ENCODE results near the gene C8A.
A peak's percentile ranks its signal among the peaks of the same experiment; 100 is the strongest.

Gene C8A

DNA sequence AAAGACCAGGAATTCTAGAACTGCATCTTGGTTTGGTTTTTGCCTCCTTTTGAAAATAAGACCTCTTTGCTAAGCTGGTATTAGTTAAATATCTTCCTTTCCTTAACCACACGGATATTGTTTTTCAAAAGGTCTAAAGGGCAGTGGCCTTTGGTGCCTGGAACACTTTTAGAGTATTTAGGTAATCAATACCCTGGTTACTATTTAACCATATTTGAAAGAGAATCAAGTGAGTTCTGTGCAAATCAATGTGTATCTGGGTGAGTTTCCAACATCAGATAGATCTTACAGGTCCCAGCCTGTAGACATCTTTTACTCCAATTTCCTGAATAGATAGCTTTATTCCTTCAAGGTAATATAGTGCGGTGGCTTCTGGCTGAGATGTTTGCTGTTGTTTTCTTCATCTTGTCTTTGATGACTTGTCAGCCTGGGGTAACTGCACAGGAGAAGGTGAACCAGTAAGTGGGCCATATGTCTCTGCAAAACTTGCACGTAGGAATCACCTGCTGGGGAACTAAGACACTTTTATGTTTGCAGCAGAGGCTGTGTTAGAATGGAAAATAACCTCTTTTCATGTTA is at the start of gene C8A:
Gene C8A, plus strand, starts transcription at position 277 of the 579 bp plus-strand sequence. Its CDS starts 105 bp downstream, at position 382.
- DNase-seq: no peak
- in situ Hi-C loops (cut with MboI; ENCODE audit: low pct_unique_long_range_greater_than_20kb, low sequenced_read_pairs): no loop called here

DNA sequence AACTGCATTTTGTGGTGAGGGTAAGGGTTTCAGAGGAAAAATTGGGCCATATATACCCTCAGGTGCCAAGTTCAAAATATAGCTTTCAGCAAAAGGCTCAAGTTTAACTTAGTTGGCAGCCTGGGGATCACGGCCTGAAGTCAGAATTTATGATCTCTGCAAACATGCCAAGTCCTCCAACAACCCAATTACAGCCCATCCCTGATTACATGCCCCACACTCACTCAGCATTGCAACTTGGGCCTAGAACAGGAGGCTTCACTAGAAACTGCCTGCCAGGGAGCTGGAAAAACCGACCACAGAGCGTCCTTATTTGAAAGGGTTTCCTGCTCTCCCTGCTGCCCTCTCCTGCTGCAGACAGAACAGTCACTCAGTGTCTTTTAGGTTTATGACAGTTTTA is 47.8 kb upstream of the C8A start:
- in situ Hi-C loops (cut with MboI; ENCODE audit: low pct_unique_long_range_greater_than_20kb, low sequenced_read_pairs): no loop called here
- no peak for DNase-seq

DNA sequence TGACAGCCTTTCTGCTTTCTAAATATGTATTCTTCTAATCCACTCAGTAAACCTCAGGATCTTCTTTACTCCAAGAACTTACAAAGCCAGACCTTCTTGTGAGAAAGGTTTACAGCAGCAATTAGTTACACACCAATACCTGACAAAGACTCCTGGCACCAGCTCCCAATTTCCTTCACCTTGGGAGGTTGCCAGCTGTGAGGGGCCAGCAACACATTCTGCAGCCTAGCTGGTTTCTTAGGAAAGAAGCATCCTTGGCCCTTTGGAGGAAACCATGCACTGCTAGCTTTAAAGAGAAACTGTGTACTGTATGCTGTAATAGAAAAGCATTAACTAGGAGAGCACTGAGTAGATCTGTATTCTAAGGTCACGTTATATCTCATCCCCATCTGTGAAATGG is 46.2 kb upstream of the C8A start:
- no peak for DNase-seq
- in situ Hi-C loops (cut with MboI; ENCODE audit: low pct_unique_long_range_greater_than_20kb, low sequenced_read_pairs): no loop called here

DNA sequence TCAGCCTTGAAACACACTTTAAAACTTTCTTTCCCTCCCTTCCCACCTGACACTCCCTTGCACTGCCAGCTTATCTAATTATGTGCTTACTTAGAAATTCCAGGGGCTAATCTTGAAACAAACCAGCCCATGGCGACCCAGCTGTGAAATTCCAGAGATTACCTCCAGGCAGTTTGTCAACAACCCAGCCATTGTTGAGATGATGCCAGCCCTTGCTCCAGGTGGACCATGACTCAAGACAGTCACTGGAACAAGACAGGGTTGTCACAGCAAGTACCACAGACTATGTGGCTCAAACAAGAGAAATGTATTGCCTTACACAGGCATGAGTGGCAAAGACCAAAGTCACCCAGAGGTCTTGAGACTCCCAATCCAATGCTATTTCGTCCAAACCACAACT is 43.3 kb upstream of the C8A start:
- no peak for DNase-seq
- in situ Hi-C loops (cut with MboI; ENCODE audit: low pct_unique_long_range_greater_than_20kb, low sequenced_read_pairs): no loop called here

DNA sequence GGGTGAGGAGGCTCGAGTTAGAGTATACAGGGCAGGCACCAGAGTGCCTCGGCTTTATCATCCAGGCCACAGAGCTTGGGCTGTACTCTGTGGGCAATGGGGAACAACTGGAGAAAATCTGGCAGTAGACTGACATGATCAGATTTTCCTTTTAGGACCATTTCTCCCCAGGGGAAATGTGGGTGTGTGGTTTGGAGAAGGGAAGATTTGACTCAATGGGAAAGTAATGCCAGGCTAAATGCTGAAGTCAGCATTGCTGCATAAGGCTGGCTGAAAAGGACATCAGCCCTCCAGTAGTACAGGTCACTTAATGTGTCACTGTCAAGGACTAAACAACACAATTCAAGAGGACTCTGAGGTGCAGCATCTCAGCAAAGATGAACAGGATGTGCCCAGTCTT is 40.4 kb upstream of the C8A start:
- in situ Hi-C loops (cut with MboI; ENCODE audit: low pct_unique_long_range_greater_than_20kb, low sequenced_read_pairs): no loop called here
- DNase-seq: no peak

DNA sequence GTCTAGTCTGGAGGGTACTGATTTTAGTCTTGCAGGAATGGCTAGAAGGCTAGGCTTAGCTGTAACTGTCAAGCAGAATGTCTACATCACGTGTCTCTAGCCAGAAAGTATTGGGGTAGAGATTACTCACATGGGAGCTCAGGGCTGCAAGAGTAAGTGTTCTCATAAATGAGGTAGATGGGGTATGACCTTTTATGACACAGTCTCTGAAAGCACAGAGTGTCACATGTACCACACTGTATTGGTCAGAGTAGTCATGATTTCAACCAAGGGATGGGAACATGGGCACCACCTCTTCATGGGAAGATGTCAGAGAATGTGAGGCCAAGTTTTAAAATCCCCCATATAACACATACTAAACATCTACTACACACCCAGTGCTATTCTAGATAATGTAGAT is 38.3 kb upstream of the C8A start:
- in situ Hi-C loops (cut with MboI; ENCODE audit: low pct_unique_long_range_greater_than_20kb, low sequenced_read_pairs): no loop called here
- DNase-seq: no peak

DNA sequence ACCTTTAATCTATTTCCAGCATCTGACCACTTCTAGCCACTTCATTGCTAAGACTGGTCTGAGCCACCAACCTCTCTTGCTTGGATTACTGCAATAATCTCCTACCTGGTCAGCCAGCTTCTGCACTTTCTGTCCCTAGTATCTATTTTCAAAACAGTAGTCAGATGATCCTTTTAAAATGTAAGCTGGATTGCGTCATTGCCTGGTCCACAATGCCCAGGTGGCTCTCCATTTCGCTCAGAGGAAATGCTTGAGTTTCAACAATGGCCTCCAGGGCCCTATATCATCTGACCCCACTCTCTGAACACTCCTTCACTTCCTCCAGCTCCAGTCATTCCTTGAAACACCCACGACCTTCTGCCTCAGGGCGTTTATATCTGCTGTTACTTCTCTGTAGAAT is 37.7 kb upstream of the C8A start:
- DNase-seq: no peak
- in situ Hi-C loops (cut with MboI; ENCODE audit: low pct_unique_long_range_greater_than_20kb, low sequenced_read_pairs): no loop called here

DNA sequence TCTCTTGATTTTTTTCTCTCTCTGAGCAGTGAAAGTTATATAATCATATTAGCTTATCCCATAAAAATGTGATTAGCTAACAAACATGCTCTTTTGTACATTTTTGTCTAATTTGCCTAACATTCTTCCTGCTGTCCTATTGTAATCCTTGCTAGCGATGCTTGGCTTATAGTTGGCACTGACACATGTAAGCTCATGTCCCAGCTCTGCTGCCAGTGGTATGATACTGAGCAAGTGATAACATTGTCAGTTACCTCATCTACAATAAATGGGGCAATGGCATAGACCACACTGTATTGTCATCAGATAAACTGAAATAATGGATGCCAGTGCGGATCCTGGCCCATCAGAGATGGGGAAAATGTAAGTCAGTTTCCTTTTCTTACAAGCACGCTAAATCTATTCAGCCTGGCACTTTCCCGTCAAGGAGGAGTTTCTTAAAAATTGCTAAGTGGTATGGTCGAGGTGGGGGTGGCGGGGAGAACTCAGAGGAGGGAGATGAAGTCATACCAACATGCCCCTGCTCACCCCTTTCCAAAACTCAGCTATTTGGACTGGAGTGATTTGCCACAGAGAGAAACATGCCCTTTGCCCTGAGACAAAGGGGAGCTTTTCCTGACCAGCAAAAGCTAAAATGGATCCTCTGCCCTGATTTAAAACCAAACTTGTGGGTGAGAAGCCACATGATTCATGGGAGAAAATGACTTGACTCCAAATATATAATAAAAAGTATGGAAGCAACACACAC is 36.7 kb upstream of the C8A start:
- DNase-seq: no peak
- in situ Hi-C loops (cut with MboI; ENCODE audit: low pct_unique_long_range_greater_than_20kb, low sequenced_read_pairs): no loop called here

DNA sequence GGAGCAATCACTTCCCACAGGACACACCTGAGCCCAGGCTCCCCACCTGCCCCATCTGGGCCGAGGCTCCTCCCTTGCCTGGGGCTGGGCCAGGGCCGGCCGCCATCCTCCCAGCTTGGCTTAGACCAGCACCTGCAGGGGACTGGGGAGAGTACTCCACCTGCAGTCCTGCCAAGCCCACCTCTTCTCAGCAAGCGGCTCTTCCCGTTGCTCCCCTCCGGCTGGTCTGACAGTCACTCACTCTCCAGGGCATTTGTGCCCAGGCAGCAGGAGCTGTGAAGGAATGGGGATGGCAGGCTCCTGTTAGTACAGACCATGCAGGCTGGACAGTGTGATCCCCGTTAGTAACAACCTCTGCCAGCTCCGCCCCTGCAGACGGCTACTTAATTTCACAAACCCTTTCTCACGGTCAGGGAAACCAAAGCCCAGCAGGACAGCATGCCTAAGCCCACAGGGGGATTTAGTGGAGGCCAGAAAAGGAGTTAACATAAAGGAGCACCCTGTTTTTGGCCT is 35.2 kb upstream of the C8A start, which contains the start of gene FYB2:
Gene FYB2, minus strand, starts transcription at position 18 of the 513 bp plus-strand sequence. CDS start 114 bp downstream, outside the sequence.
- no peak for DNase-seq
- in situ Hi-C loops (cut with MboI; ENCODE audit: low pct_unique_long_range_greater_than_20kb, low sequenced_read_pairs): no loop called here

DNA sequence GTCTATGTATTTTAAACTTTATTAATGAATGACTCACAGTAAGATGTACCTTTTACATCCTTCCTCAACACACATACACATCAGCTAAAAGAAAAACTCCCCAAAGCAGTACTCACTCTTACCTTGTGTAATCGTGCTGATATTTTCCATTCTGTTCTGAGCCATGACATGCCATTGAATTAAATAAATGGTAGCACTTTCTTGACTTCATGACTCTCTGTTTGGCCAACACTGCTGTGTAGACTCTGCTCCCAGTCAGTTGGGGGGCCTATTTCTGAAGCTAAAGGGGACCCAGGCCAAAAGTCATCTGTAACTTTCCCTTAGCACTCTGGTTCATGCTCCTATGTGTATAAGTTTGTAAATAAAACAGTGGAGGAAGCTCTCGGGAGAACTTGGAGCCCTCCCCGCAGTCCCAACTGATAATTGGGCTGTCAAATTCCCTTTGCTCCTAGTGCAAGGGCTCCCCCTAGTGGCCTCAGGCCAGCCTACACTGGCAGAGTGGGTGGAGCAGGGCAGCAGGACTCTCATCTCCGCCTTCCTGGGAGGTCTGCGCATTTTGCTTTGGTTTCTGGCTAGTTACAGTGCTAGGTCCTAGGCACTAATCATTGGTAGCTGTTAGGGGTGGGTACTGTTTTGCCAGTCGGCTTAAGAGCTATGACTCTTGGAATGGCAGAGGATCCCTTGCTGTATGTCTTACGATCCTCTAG is 33.7 kb upstream of the C8A start:
- DNase-seq: peak; percentile 64
- in situ Hi-C loops (cut with MboI; ENCODE audit: low pct_unique_long_range_greater_than_20kb, low sequenced_read_pairs): no loop called here

DNA sequence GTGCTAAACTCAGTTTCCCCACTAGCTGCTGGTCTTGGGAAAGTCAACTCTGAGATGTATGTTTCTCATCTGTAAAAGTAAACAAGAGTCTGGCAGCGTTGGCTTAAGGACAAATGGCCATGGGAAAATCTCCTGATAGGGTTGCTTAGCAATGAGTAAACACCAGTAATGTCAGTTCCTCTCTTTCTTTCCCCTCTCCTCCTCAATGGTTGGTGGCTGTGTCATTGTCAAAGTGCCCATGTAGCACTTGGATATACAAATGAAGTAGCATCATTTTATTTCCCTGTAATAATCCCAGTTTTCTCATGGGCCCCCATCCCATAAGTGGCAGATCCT is 33.2 kb upstream of the C8A start:
- no peak for DNase-seq
- in situ Hi-C loops (cut with MboI; ENCODE audit: low pct_unique_long_range_greater_than_20kb, low sequenced_read_pairs): no loop called here

DNA sequence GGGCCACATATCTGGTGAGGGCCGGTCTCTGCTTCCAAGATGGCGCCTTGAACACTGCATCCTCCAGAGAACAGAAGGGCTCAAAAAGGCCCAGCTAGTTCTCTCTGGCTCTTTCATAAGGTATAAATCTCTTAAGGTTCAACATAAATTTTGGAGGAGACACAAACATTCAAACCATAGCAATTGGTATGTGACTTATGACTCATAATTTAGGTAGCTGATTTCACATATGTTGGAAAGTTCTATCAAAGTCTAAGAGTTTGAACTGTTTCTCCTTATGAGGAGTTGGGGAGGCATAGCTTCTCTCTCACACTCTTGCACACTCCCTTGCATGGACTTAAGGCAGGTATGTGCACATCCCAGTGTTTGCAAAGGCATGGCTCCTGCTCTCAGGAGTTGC is 30.3 kb upstream of the C8A start:
- in situ Hi-C loops (cut with MboI; ENCODE audit: low pct_unique_long_range_greater_than_20kb, low sequenced_read_pairs): no loop called here
- no peak for DNase-seq

DNA sequence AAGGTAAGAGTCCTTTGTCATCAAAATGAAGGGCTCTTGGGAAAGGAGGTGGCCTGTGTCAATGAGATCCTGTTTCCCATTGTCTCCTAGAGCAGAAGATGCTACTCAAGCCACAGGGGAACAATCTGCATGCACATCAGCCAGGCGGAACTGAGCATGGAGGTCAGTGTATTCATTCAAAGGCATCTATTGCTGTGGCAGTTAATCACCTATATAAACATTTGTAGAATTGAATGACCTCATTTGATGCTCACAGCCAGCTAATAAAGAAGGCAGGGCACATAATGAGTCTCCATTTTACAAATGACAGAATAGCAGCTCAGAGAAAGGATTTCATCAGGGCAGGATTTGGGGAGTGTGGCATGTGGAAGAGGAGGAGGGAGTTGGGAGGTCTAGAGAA is 29.7 kb upstream of the C8A start:
- DNase-seq: no peak
- in situ Hi-C loops (cut with MboI; ENCODE audit: low pct_unique_long_range_greater_than_20kb, low sequenced_read_pairs): no loop called here

DNA sequence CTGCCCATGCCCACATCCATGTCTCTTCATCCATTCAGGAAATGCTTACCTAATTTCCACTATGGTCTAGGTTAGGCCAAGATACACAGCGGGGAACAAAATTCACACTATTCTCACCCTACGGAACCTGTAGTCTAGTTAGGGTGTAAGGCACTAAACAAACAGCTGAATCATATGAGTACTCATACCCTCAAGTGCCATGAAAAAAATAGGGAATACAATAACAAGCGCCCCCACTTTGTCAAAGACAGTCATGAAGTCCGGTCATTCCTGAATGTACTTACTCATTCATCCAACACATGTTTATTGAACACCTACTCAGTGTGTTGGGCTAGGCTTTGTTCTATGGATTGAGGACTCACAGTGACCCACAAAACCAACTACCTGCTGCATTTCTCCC is 29.2 kb upstream of the C8A start:
- in situ Hi-C loops (cut with MboI; ENCODE audit: low pct_unique_long_range_greater_than_20kb, low sequenced_read_pairs): no loop called here

DNA sequence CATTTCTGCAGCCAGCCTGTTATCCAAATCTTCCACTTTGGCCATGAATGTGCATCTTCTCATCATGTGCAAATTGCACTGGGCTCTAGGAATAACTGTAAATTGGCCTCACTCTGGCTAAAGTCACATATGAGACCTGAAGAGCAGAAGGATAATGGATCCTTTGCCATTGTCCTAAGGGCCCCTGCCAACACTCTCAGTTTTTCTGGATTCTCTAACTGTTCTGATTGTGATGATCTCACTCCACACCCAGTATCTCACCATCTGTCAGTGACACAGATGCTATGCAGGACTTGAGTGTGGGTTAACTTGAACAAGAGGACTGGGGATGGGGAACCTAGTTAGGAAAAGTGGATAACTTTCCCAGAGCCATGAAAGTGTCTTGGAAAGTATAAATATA is 26.9 kb upstream of the C8A start:
- DNase-seq: no peak
- in situ Hi-C loops (cut with MboI; ENCODE audit: low pct_unique_long_range_greater_than_20kb, low sequenced_read_pairs): no loop called here

More for the DNA sequence above, 29.2 kb upstream of the C8A start:
- no peak for DNase-seq

DNA sequence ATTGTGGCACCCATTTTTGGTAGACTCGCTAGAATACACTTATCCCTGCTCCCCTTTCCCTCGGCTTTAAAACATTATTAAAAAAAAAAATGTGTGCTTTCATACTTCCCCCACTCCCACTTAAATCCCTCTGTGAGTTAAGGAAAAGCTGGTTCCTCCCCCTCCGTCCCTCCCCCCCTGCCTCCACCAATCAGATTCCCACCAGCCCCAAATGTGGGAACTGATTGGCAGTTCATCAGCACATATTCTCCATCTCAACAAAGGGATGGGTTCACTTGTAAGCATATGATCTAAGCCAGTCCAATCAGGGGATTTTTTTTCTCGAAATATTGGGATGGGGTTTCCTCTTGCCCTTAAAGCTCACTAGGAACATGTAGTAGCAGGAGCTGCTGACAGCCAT is 24.5 kb upstream of the C8A start:
- in situ Hi-C loops (cut with MboI; ENCODE audit: low pct_unique_long_range_greater_than_20kb, low sequenced_read_pairs): no loop called here
- no peak for DNase-seq

DNA sequence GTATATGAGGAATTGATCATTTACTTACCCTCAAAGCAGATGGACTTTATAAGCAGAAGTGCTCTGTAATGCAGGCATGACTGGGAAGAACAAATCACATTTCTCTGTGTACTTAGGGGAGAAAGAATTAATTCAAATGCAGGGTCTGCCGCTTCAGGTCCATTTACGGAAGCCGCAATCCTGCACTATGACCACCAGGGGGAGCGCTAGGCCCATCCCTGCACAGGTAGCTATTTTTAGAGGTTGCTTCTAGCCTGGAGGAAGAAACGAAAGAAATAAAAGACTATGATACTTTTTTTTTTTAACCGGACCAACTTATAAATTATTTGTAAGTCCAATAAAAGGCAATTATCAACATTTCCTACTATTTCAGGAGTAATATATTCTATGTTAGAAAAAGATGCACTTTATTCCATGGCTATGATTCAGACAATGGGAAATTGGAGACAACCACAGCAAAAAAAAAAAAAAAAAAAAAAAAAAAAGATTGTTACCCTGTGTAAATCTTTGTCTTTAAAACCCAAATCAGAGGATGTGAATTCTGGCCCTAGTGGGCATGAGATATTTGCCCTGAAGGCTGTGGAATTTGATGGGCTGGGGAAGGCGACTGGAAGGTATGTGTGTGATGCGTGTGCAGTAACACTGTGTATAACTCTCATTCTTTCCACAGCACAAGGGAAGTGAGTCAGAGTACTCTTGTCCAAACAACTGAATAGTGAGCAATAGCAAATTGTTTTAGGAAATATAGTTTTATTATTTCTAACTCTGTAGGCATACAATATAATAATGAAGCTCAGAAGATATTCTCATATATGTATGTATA is 22.5 kb upstream of the C8A start:
- in situ Hi-C loops (cut with MboI; ENCODE audit: low pct_unique_long_range_greater_than_20kb, low sequenced_read_pairs): no loop called here
- peak; percentile 75 for DNase-seq

DNA sequence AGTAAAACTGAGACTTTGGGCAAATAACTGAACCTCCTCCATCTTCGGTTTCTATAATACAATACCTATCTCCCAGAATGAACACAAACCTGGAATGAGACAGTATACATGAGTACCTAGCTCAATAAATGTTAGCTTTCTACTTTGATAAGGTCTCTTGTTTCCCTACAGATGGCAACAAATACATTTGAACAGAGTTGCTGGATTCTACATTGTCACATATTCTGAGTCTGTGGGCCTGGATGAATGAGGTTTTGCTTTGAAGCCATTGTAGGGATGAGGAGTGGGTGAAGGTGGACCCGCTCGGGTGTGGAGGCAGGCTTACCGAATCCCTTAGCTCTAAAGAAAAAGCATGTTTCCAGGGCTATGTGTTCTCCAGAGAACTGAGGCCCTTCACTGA is 21.5 kb upstream of the C8A start:
- in situ Hi-C loops (cut with MboI; ENCODE audit: low pct_unique_long_range_greater_than_20kb, low sequenced_read_pairs): no loop called here
- no peak for DNase-seq

DNA sequence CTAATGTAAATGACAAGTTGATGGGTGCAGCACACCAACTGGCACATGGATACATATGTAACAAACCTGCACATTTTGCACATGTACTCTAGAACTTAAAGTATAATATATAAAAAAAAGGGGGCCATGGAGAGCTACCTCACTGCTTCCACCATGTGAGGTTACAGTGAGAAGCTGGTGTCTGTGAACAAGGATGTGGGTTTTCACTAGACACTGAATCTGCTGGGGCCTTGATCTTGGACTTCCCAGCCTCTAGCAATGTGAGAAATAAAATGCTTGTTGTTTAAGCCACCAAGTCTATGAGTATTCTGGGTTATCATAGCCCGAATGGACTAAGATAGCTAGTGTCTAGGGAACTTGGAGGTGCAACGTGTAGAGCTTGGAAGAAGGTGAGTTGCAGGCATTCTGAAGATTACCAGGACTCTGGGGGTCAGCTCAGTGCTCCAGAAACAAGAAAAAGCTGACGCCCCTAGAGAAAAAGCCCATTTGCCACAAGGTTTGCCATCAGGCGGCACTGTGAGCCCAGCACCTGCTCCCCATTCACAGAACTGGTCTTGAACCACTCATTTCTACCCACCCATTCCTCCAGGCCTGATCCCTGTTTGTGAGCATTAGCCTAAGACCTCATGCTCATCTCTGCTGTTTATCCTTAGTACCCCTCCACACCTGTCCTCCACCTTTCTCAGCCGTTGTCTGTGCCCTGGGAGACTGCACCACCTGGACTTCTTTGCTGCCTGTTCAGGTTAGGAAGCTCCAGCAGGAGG is 20.3 kb upstream of the C8A start:
- in situ Hi-C loops (cut with MboI; ENCODE audit: low pct_unique_long_range_greater_than_20kb, low sequenced_read_pairs): no loop called here
- no peak for DNase-seq
